GM18867 (cell line): ENCODE data around the gene SLC7A6OS.

Experiments
- ATAC-seq: cut with Tn5 transposase; IDR thresholded peaks from one replicate; pipeline ENCODE4 v1.9.1; 2021; ENCODE audit warnings: mild to moderate bottlenecking, moderate library complexity; ENCODE audit not compliant: unreplicated experiment

The SLC7A6OS gene

DNA sequence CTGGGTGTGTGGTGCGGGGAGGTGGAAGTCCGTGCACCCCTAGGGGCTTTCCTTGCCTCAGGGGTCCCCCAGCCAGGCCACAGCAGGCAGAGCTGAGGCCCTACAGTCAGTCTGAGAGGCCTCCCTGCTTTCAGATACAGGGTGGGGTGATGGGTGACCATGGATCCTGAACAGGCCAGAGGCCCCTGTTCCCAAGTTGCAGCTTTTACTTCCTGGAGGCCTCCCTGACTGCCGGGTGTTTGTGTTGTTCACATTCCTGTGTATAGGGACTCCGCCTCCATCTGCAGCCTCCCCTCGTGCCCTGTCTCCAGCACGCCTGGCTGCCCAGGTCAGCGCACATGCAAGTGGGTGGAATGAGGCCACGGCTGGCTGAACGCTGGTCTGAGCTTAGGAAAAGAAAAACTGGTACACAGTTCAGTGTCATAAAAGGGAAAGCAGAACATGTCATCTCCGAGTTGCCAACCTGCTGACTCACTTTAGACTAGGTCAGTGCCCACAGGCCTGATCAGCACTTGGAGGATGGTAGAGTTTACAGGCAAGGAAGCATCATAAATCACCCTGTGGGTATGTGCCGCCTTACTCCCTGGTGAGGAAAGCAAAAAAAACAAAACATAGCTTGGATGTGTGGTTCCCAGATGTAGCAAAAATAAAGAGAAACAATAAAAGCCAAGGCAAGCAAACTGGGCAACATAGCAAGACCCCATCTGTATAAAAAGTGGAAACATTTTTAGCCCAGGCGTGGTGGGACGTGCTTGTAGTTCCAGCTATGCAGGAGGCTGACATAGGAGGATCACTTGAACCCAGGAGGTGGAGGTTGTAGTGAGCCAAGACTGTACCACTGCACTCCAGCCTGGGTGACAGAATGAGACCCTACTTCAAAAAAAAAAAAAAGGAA is 52.6 kb downstream of the SLC7A6OS start:
- no peak for ATAC-seq

DNA sequence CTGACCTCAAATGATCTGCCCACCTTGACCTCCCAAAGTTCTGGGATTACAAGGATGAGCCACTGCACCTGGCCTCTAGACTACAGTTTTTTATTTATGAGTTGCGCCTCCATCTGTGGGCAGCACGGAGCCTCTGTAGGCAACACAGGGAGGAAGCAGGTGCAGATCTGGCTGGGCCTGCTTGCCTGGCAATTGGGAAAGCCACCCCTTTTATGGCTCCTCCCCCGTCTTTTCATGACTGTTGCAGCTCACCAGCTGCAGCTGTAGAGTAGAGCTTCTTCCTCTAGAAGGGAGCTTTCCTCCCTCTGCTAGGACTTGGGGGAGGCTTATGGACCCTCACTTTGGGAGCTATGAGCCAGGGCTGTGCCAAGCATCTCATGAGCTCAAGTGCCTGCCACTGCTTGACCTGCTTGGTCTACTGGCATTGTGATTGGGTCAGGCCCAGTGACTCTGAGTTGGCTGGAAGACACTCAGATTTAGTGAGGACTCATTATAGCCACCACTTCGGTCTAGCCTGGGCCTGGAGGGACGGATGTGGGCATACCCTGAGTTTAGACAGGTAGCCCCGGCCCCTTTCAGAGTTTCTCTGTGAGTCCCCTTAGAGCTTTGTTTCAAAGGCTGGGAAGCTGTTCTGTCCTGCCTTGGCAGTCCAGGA is 53.4 kb downstream of the SLC7A6OS start:
- ATAC-seq: peak; percentile 38

DNA sequence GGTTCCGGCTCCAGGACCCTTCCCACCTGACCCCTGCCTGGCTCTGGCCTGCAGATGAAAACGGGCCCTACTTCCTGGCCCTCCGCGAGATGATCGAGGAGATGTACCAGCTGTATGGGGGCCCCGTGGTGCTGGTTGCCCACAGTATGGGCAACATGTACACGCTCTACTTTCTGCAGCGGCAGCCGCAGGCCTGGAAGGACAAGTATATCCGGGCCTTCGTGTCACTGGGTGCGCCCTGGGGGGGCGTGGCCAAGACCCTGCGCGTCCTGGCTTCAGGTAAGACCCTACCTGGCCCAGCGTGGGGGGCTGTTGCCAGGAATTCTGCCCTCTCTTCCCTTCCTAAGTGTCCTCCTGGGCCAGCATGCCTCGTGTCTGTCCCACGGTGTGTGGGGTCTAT is 55.0 kb downstream of the SLC7A6OS start:
- no peak for ATAC-seq

DNA sequence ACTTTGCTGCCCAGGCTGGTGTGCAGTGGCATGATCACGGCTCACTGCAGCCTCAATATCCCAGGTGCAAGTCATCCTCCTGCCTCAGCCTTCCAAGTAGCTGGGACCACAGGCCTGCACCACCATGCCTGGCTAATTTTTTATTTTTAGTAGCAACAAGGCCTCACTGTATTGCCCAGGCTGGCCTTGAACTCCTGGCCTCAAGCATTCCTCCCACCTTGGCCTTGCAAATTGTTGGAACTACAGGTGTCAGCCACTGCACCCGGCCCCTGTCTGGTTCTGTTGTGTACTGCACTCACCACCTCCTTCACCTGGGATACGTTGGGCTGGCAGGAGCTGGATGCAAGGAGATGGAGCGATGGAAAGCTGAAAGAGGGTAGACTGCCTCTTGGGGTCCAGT is 57.0 kb downstream of the SLC7A6OS start:
- ATAC-seq: no peak

DNA sequence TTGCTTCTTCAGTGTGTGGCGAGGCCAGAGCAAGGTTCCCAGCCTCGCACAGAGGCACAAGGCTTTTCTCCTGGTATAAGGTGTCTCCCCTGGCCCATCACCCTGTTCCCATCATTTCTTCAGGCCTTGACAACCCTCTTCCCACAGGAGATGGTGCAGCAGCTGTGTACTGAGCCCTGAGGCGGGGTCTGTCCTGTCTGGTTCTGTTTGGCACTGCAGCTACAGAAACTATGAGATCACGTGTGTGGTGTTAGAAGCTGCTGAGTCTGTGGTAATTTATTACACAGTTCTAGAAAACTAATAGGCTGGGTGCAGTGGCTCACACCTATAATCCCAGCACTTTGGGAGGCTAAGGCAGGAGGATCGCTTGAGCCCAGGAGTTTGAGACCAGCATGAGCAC is 58.4 kb downstream of the SLC7A6OS start:
- no peak for ATAC-seq

DNA sequence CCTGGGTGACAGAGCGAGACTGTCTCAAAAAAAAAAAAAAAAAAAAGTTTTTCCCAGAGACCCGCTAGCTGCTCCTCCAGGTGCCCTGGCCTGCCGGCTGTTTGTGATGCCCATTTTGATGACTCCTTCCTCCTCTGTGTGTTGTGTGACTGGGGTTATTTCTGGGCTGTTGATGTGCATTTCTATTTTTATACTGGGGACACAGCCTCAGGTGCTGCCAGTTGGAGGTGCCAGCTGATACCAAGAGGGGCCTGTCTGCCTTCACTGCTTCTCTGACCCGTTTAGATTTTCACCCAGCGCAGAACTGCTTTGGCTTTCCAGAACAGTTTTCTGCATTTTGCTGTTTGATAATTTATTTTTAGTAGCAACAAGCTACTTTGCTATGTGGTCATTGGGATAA is 58.9 kb downstream of the SLC7A6OS start:
- no peak for ATAC-seq

DNA sequence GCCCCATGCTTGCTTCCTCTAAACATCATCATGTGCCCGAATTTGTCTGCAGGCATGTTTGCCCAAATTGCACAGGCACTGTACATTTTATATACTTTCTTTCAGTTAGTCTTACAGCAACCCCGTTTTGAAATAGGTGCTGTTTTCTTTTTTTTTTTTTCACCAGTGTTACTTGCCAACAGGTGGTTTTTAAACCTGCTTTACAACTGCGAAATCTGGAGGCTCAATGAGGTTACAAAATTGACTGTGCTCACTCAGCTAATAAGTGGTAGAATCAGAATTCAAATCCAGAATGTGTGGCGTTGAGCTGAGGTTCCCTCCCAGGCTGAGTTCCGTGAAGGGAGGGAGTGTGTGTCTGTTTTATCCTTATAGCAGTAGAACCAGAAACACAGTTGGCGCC is 59.8 kb downstream of the SLC7A6OS start:
- no peak for ATAC-seq

DNA sequence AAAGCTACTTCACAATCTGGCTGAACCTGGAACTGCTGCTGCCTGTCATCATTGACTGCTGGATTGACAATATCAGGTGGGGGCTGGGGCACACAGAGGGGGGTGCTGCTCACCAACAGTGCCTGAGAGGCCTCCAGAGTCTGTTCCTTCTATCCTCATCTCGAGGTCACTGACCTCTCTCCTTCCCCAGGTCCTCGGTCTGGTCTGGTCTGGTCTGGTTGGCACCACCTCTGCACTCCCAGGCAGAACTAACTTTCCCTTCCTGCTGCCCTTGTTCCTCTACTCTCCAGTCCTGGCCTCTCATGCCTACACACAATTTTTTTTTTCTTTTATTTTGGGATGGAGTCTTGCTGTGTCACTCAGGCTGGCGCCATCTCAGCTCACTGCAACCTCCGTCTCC is 61.4 kb downstream of the SLC7A6OS start:
- no peak for ATAC-seq
